Transverse colon (tissue), 3 donors: ENCODE measurements around the gene CHCHD3.

ENCODE experiments used
- EP300 ChIP-seq: sonication (generic); formaldehyde crosslinking; IDR thresholded peaks from one replicate; pipeline ENCODE4 v1.6.1; 2017; ENCODE audit warnings: antibody characterized with exemption, low read depth
- POLR2A ChIP-seq: fragments of 450-650 bp; IDR thresholded peaks from one replicate; pipeline ENCODE4 v1.6.1; 2016; ENCODE audit warnings: antibody characterized with exemption, mild to moderate bottlenecking, moderate library complexity
- TF ChIP-seq, protein P1 (sequence below), 5 experiments: fragments of 200-600 bp in 3 of 5; fragments of 450-650 bp in 2 of 5; sonication (generic) in 3 of 5; IDR thresholded peaks; 1 replicate in 2 of 5; 2 replicates in 3 of 5; pipeline ENCODE4 v1.5.1; 2016 to 2017; ENCODE audit warnings: antibody characterized with exemption in 5 of 5, inconsistent platforms in 3 of 5, mild to moderate bottlenecking in 2 of 5, moderate library complexity in 1 of 5

DNA sequence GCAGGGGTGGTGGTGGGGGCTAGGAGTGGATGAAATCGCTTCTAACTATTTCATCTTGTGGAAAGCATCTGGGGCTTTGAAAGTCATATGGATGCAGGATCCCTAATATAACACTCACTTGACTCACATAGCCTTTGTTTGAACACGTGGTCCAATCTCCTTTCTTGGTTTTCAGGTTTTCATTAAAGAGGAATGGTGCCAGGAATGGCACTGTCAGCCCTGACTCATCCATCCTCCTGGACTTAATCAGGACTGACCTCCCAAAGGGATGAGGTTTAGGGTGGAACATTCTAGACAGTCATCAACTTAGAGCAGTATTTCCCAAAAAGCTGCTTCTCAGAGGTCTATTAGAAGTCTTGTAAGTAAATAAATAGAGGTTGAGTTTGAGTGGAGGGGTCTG, 343.6 kb downstream of the CHCHD3 start:
- TF ChIP-seq, protein P1, sequence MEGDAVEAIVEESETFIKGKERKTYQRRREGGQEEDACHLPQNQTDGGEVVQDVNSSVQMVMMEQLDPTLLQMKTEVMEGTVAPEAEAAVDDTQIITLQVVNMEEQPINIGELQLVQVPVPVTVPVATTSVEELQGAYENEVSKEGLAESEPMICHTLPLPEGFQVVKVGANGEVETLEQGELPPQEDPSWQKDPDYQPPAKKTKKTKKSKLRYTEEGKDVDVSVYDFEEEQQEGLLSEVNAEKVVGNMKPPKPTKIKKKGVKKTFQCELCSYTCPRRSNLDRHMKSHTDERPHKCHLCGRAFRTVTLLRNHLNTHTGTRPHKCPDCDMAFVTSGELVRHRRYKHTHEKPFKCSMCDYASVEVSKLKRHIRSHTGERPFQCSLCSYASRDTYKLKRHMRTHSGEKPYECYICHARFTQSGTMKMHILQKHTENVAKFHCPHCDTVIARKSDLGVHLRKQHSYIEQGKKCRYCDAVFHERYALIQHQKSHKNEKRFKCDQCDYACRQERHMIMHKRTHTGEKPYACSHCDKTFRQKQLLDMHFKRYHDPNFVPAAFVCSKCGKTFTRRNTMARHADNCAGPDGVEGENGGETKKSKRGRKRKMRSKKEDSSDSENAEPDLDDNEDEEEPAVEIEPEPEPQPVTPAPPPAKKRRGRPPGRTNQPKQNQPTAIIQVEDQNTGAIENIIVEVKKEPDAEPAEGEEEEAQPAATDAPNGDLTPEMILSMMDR (IDR thresholded peaks at IDR 0.05), result no peak
- TF ChIP-seq POLR2A (no peak), EP300 (no peak)
